Epidermal melanocyte (primary cell): ENCODE results near the gene U2AF1.
"Not testable (repeated sequence)": the region's sequence is repeated elsewhere in the genome, so short reads cannot be mapped to it uniquely, and the experiment has no call there.

Experiments used
- DNase-seq: peaks from one replicate; pipeline ENCODE4 v3.0.0; 2011; ENCODE audit warnings: low spot score; ENCODE audit not compliant: insufficient read length

The U2AF1 gene

GRCh38 chr21:43106965-43107793 lies at the start of gene U2AF1:
Gene U2AF1 (minus strand): TSS chr21:43107570. CDS start chr21:43107494, 76 bp downstream.
- not testable (repeated sequence) for DNase-seq

GRCh38 chr21:43153601-43154000 lies 46.2 kb upstream of the U2AF1 start:
- DNase-seq, result not testable (repeated sequence)

- DNase-seq, result not testable (repeated sequence)
Measured at GRCh38 chr21:43149344-43149743, 42.0 kb upstream of the U2AF1 start.

GRCh38 chr21:43147999-43148398 lies 40.6 kb upstream of the U2AF1 start:
- not testable (repeated sequence) for DNase-seq

GRCh38 chr21:43146637-43147036 lies 39.3 kb upstream of the U2AF1 start:
- not testable (repeated sequence) for DNase-seq

- not testable (repeated sequence) for DNase-seq
Measured at GRCh38 chr21:43141407-43141806, 34.0 kb upstream of the U2AF1 start.

GRCh38 chr21:43138944-43139343 lies 31.6 kb upstream of the U2AF1 start:
- not testable (repeated sequence) for DNase-seq

GRCh38 chr21:43134520-43134919 lies 27.1 kb upstream of the U2AF1 start:
- not testable (repeated sequence) for DNase-seq

- not testable (repeated sequence) for DNase-seq
Measured at GRCh38 chr21:43130094-43130493, 22.7 kb upstream of the U2AF1 start.

- not testable (repeated sequence) for DNase-seq
Measured at GRCh38 chr21:43115956-43116355, 8.6 kb upstream of the U2AF1 start.

- not testable (repeated sequence) for DNase-seq
Measured at GRCh38 chr21:43114483-43114882, 7.1 kb upstream of the U2AF1 start.

- not testable (repeated sequence) for DNase-seq
Measured at GRCh38 chr21:43109006-43109405, 1.6 kb upstream of the U2AF1 start.

GRCh38 chr21:43108177-43108576 lies 807 bp upstream of the U2AF1 start:
- not testable (repeated sequence) for DNase-seq

- DNase-seq, result not testable (repeated sequence)
Measured at GRCh38 chr21:43107794-43108137, 396 bp upstream of the U2AF1 start.

GRCh38 chr21:43104642-43105041 lies 2.7 kb downstream of the U2AF1 start:
- not testable (repeated sequence) for DNase-seq

- DNase-seq, result not testable (repeated sequence)
Measured at GRCh38 chr21:43102281-43102680, 5.1 kb downstream of the U2AF1 start.

- DNase-seq, result not testable (repeated sequence)
Measured at GRCh38 chr21:43101676-43102075, 5.7 kb downstream of the U2AF1 start.

GRCh38 chr21:43101000-43101399 lies 6.4 kb downstream of the U2AF1 start:
- DNase-seq, result not testable (repeated sequence)

GRCh38 chr21:43091979-43092614 lies 15.3 kb downstream of the U2AF1 start:
- not testable (repeated sequence) for DNase-seq

- not testable (repeated sequence) for DNase-seq
Measured at GRCh38 chr21:43090947-43091346, 16.4 kb downstream of the U2AF1 start.

GRCh38 chr21:43089463-43089862 lies 17.9 kb downstream of the U2AF1 start:
- DNase-seq, result not testable (repeated sequence)

GRCh38 chr21:43082587-43083300 lies 24.6 kb downstream of the U2AF1 start:
- DNase-seq, result not testable (repeated sequence)
